ENCODE measurements around the gene C5AR2. TPM values are rescaled to one million over a fixed set of nuclear protein-coding genes. Genes with fewer than 3 reads are reported as not detected.

The C5AR2 gene
- total and polyA plus RNA-seq, 2 donors from 2014 or later = 2.5 to 3.0 TPM

- no peak overlapping the region for H3K9ac ChIP-seq (ENCODE audit: low read length in 3 of 3)
- H3K9me3 ChIP-seq (ENCODE audit: control insufficient read depth in 2 of 3, insufficient read depth in 1 of 3, low read length in 3 of 3) = no peaks in the 10 kb centered on the region
- DNase-seq (no peak), FAIRE-seq (no peak)
- H3K4me1 ChIP-seq (ENCODE audit: control insufficient read depth in 2 of 3, insufficient read depth in 2 of 3, low read depth in 1 of 3, low read length in 3 of 3) = no peaks in the 10 kb centered on the region
- no peaks in the 10 kb centered on the region for H3K36me3 ChIP-seq (ENCODE audit: control insufficient read depth in 2 of 3, insufficient read depth in 3 of 3, low read length in 3 of 3)
- no peaks in the 10 kb centered on the region for H3K27me3 ChIP-seq (ENCODE audit: control insufficient read depth, insufficient read depth, low read length)
- TF ChIP-seq CTCF (IDR thresholded peaks at IDR 0.05; ENCODE audit: borderline replicate concordance, extremely low read depth, insufficient read depth) = no peak
- intact Hi-C loops (cut with DNase I) = no loop called here
- no peak overlapping the region for H3K27ac ChIP-seq (ENCODE audit: low read depth in 2 of 2, low read length in 2 of 2)
- no peak overlapping the region for H3K4me3 ChIP-seq (ENCODE audit: low read length in 3 of 3)
These were observed 57.2 kb downstream of the C5AR2 start for GRCh38 chr19:47389150-47389556.

- FAIRE-seq = no peak
- H3K4me3 ChIP-seq (ENCODE audit: low read length in 3 of 3) = no peak overlapping the region
- H3K9me3 ChIP-seq (ENCODE audit: control insufficient read depth in 2 of 3, insufficient read depth in 1 of 3, low read length in 3 of 3) = no peaks in the 10 kb centered on the region
- no peak for TF ChIP-seq CTCF (IDR thresholded peaks at IDR 0.05; ENCODE audit: borderline replicate concordance, extremely low read depth, insufficient read depth)
- H3K4me1 ChIP-seq (ENCODE audit: control insufficient read depth in 2 of 3, insufficient read depth in 2 of 3, low read depth in 1 of 3, low read length in 3 of 3) = no peaks in the 10 kb centered on the region
- H3K27ac ChIP-seq (ENCODE audit: low read depth in 2 of 2, low read length in 2 of 2) = no peak overlapping the region
- intact Hi-C loops (cut with DNase I) = no loop called here
- no peaks in the 10 kb centered on the region for H3K36me3 ChIP-seq (ENCODE audit: control insufficient read depth in 2 of 3, insufficient read depth in 3 of 3, low read length in 3 of 3)
- H3K9ac ChIP-seq (ENCODE audit: low read length in 3 of 3) = no peak overlapping the region
- no peak for DNase-seq
- no peaks in the 10 kb centered on the region for H3K27me3 ChIP-seq (ENCODE audit: control insufficient read depth, insufficient read depth, low read length)
These were observed 58.8 kb downstream of the C5AR2 start for GRCh38 chr19:47390533-47391488.

GRCh38 chr19:47391510-47392223, 59.7 kb downstream of the C5AR2 start:
- TF ChIP-seq CTCF (IDR thresholded peaks at IDR 0.05; ENCODE audit: borderline replicate concordance, extremely low read depth, insufficient read depth) = peak; percentile 77
- no peaks in the 10 kb centered on the region for H3K27me3 ChIP-seq (ENCODE audit: control insufficient read depth, insufficient read depth, low read length)
- intact Hi-C loops (cut with DNase I) = no loop called here
- no peaks in the 10 kb centered on the region for H3K36me3 ChIP-seq (ENCODE audit: control insufficient read depth in 2 of 3, insufficient read depth in 3 of 3, low read length in 3 of 3)
- DNase-seq = peak; percentile 58 to 84 (median 74)
- FAIRE-seq = no peak
- no peak overlapping the region for H3K4me3 ChIP-seq (ENCODE audit: low read length in 3 of 3)
- H3K9me3 ChIP-seq (ENCODE audit: control insufficient read depth in 2 of 3, insufficient read depth in 1 of 3, low read length in 3 of 3) = no peaks in the 10 kb centered on the region
- H3K27ac ChIP-seq (ENCODE audit: low read depth in 2 of 2, low read length in 2 of 2) = no peak overlapping the region
- H3K9ac ChIP-seq (ENCODE audit: low read length in 3 of 3) = no peak overlapping the region
- H3K4me1 ChIP-seq (ENCODE audit: control insufficient read depth in 2 of 3, insufficient read depth in 2 of 3, low read depth in 1 of 3, low read length in 3 of 3) = no peaks in the 10 kb centered on the region

Other genes with a start within 250 kb of the C5AR2 start
- gene ZC3H4, start 218.4 kb upstream of the C5AR2 start, total RNA-seq = 55.2 TPM
- 5.7 TPM for gene ZC3H4, start 218.4 kb upstream of the C5AR2 start, polyA plus RNA-seq (ENCODE audit: insufficient read depth, low read depth, low replicate concordance)
- gene SAE1, start 201.3 kb upstream of the C5AR2 start, total RNA-seq = 49.4 TPM
- gene SAE1, start 201.3 kb upstream of the C5AR2 start, polyA plus RNA-seq (ENCODE audit: insufficient read depth, low read depth, low replicate concordance) = 39.5 TPM
- 14.2 TPM for gene BBC3, start 101.0 kb upstream of the C5AR2 start, total RNA-seq
- 3.2 TPM for gene BBC3, start 101.0 kb upstream of the C5AR2 start, polyA plus RNA-seq (ENCODE audit: insufficient read depth, low read depth, low replicate concordance)
- 49.0 TPM for gene CCDC9, start 75.7 kb upstream of the C5AR2 start, total RNA-seq
- gene CCDC9, start 75.7 kb upstream of the C5AR2 start, polyA plus RNA-seq (ENCODE audit: insufficient read depth, low read depth, low replicate concordance) = 14.0 TPM
- gene INAFM1, start 57.3 kb upstream of the C5AR2 start, total RNA-seq = 28.4 TPM
- 17.0 TPM for gene INAFM1, start 57.3 kb upstream of the C5AR2 start, polyA plus RNA-seq (ENCODE audit: insufficient read depth, low read depth, low replicate concordance)
- gene C5AR1, start 22.3 kb upstream of the C5AR2 start, total RNA-seq = 26.6 TPM
- 6.5 TPM for gene C5AR1, start 22.3 kb upstream of the C5AR2 start, polyA plus RNA-seq (ENCODE audit: insufficient read depth, low read depth, low replicate concordance)
- 13.6 TPM for gene DHX34, start 17.1 kb downstream of the C5AR2 start, total RNA-seq
- gene DHX34, start 17.1 kb downstream of the C5AR2 start, polyA plus RNA-seq (ENCODE audit: insufficient read depth, low read depth, low replicate concordance) = 7.2 TPM
- gene MEIS3, start 87.4 kb downstream of the C5AR2 start, total RNA-seq = 7.6 TPM
- gene MEIS3, start 87.4 kb downstream of the C5AR2 start, polyA plus RNA-seq (ENCODE audit: insufficient read depth, low read depth, low replicate concordance) = 3.8 TPM
- gene SLC8A2, start 139.7 kb downstream of the C5AR2 start, total RNA-seq = 0.94 TPM
- gene SLC8A2, start 139.7 kb downstream of the C5AR2 start, polyA plus RNA-seq (ENCODE audit: insufficient read depth, low read depth, low replicate concordance) = not detected
- 7.4 TPM for gene KPTN, start 152.0 kb downstream of the C5AR2 start, total RNA-seq
- 25.5 TPM for gene KPTN, start 152.0 kb downstream of the C5AR2 start, polyA plus RNA-seq (ENCODE audit: insufficient read depth, low read depth, low replicate concordance)
- 136 TPM for gene NAPA, start 182.9 kb downstream of the C5AR2 start, total RNA-seq
- gene NAPA, start 182.9 kb downstream of the C5AR2 start, polyA plus RNA-seq (ENCODE audit: insufficient read depth, low read depth, low replicate concordance) = 213 TPM
- gene ZNF541, start 241.0 kb downstream of the C5AR2 start, total RNA-seq = 0.69 TPM
- gene ZNF541, start 241.0 kb downstream of the C5AR2 start, polyA plus RNA-seq (ENCODE audit: insufficient read depth, low read depth, low replicate concordance) = 0.86 TPM

All from kidney (tissue), 14 donors.